ENCODE measurements around the gene ARHGAP8. TPM values are rescaled to one million over a fixed set of nuclear protein-coding genes. Genes with fewer than 3 reads are reported as not detected.

Gene ARHGAP8
- total RNA-seq (under 1 TPM in 1 of 2 experiments, not detected in 1; 0.67 TPM), polyA plus RNA-seq (not detected)

- peaks cover 32 to 43% of the 10 kb centered on the region in 2 donors for H3K27me3 Mint-ChIP-seq
- H3K4me1 Mint-ChIP-seq = peaks cover 1 to 4% (median 3%) of the 10 kb centered on the region in 4 donors
- H3K36me3 Mint-ChIP-seq = no peaks in the 10 kb centered on the region
- ChIA-PET CTCF (ENCODE audit: partially characterized antibody) (no interaction called here), POLR2A (ENCODE audit: partially characterized antibody) (no interaction called here)
- peak in 1 of 5 donors; percentile 14 for DNase-seq
- H3K4me1 ChIP-seq (ENCODE audit: insufficient read depth, low read length) = peaks cover 7% of the 10 kb centered on the region
- intact Hi-C loops (cut with micrococcal nuclease) = no loop called here
- H3K36me3 ChIP-seq (ENCODE audit: insufficient read depth, low read length) = no peaks in the 10 kb centered on the region
- no peaks in the 10 kb centered on the region for H3K9me3 ChIP-seq (ENCODE audit: control insufficient read depth in 1 of 2, low read length in 2 of 2)
- no peak within 1 kb of the TSS for H3K4me3 ChIP-seq (ENCODE audit: low read length in 2 of 2)
- peaks cover 0 to 5% (median 2%) of the 10 kb centered on the region in 8 donors for H3K9me3 Mint-ChIP-seq
- no peak within 1 kb of the TSS for H3K27ac ChIP-seq (ENCODE audit: low read depth, low read length)
- H3K4me3 Mint-ChIP-seq = peak within 1 kb of the TSS; percentile 46 to 81 (median 72)
- peaks cover 21% of the 10 kb centered on the region for H3K27me3 ChIP-seq (ENCODE audit: insufficient read depth, low read length)
- no peak within 1 kb of the TSS for H3K27ac Mint-ChIP-seq
These were observed at the start of gene ARHGAP8 for GRCh38 chr22:44752285-44753188. ARHGAP8 (plus strand) TSS chr22:44752575; CDS start chr22:44786528, 33,953 bp downstream.

DNA sequence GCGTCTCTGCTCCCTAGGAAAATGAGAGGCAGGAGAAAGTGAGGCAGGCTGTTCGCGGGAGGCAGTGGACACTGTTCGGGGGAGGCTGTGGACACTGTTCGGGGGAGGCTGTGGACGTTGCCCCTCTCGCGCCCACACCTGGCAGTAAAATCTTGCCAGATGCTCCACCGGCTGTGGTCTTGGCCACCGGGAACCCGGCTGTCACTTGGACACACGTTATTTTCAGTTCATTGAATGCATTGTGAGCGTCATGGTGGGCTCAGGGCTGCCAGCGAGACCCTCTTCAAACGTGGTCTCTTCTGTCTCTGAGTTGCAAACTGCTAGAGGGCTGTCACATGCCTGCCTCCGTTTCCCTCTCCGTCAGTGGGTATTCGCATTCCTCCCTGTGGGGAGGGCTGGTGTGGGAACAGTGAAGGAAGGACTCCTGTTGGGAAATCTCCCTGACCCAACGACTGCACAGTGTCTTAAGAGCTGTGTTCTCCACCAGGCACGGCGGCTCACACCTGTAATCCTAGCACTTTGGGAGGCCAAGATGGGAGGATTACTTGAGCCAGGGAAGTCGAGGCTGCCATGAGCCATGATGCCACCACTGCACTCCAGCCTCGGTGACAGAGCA lies 49.0 kb upstream of the ARHGAP8 start:
- Histone ChIP-seq H3K4me3 (ENCODE audit: low read length in 2 of 2) (peak overlapping the region in 1 of 2 donors; percentile 47), H3K4me1 (ENCODE audit: insufficient read depth, low read length) (peaks cover 20% of the 10 kb centered on the region), H3K9me3 (ENCODE audit: control insufficient read depth in 1 of 2, low read length in 2 of 2) (no peaks in the 10 kb centered on the region), H3K36me3 (ENCODE audit: insufficient read depth, low read length) (no peaks in the 10 kb centered on the region), H3K27me3 (ENCODE audit: insufficient read depth, low read length) (no peaks in the 10 kb centered on the region), H3K27ac (ENCODE audit: low read depth, low read length) (peak overlapping the region; percentile 42)
- peaks cover 7 to 34% (median 22%) of the 10 kb centered on the region in 4 donors for H3K4me1 Mint-ChIP-seq
- intact Hi-C loops (cut with micrococcal nuclease) = loop anchor here (5.0 kb wide), 3 partner anchors 36 to 1516 kb away; partner anchors contain the start of genes SAMM50 and TTLL12
- H3K36me3 Mint-ChIP-seq = peaks cover 0 to 7% of the 10 kb centered on the region in 2 donors
- H3K27ac Mint-ChIP-seq = peak overlapping the region in 2 of 7 donors; percentile 27 to 63
- POLR2A ChIA-PET (ENCODE audit: partially characterized antibody) = no interaction called here
- no peaks in the 10 kb centered on the region for H3K9me3 Mint-ChIP-seq
- no peak for DNase-seq
- CTCF ChIA-PET (ENCODE audit: partially characterized antibody) = interaction anchor here (0.9 to 1.5 kb wide), 2 partner anchors 19 to 32 kb away, joined by 3 to 6 read pairs; no protein-coding TSS in a partner anchor
- H3K27me3 Mint-ChIP-seq = no peaks in the 10 kb centered on the region
- H3K4me3 Mint-ChIP-seq = peak overlapping the region; percentile 71 to 81 (median 76)

- Histone ChIP-seq H3K36me3 (ENCODE audit: insufficient read depth, low read length) (no peaks in the 10 kb centered on the region), H3K9me3 (ENCODE audit: control insufficient read depth in 1 of 2, low read length in 2 of 2) (no peaks in the 10 kb centered on the region), H3K4me3 (ENCODE audit: low read length in 2 of 2) (no peak overlapping the region), H3K4me1 (ENCODE audit: insufficient read depth, low read length) (peaks cover 20% of the 10 kb centered on the region), H3K27me3 (ENCODE audit: insufficient read depth, low read length) (no peaks in the 10 kb centered on the region), H3K27ac (ENCODE audit: low read depth, low read length) (no peak overlapping the region)
- no peak for DNase-seq
- Mint-ChIP-seq H3K4me1 (peaks cover 9 to 38% (median 23%) of the 10 kb centered on the region in 4 donors), H3K4me3 (peak overlapping the region in 6 of 8 donors; percentile 61 to 81 (median 76)), H3K36me3 (peaks cover 0 to 7% of the 10 kb centered on the region in 2 donors), H3K27me3 (no peaks in the 10 kb centered on the region), H3K9me3 (no peaks in the 10 kb centered on the region), H3K27ac (no peak overlapping the region)
- CTCF ChIA-PET (ENCODE audit: partially characterized antibody) = interaction anchor here (1.4 to 1.5 kb wide), 2 partner anchors 23 to 31 kb away, joined by 3 to 6 read pairs; no protein-coding TSS in a partner anchor
- POLR2A ChIA-PET (ENCODE audit: partially characterized antibody) = no interaction called here
- intact Hi-C loops (cut with micrococcal nuclease) = loop anchor here (5.0 kb wide), 3 partner anchors 37 to 1517 kb away; partner anchors contain the start of genes SAMM50 and TTLL12
These were observed 48.0 kb upstream of the ARHGAP8 start for GRCh38 chr22:44704159-44705021.

GRCh38 chr22:44705022-44705297 lies 47.4 kb upstream of the ARHGAP8 start:
- Mint-ChIP-seq H3K27me3 (no peaks in the 10 kb centered on the region), H3K36me3 (peaks cover 0 to 7% of the 10 kb centered on the region in 2 donors), H3K9me3 (no peaks in the 10 kb centered on the region), H3K4me3 (peak overlapping the region in 6 of 8 donors; percentile 20 to 61 (median 46)), H3K27ac (no peak overlapping the region), H3K4me1 (peaks cover 9 to 42% (median 22%) of the 10 kb centered on the region in 4 donors)
- Histone ChIP-seq H3K36me3 (ENCODE audit: insufficient read depth, low read length) (no peaks in the 10 kb centered on the region), H3K27ac (ENCODE audit: low read depth, low read length) (no peak overlapping the region), H3K27me3 (ENCODE audit: insufficient read depth, low read length) (no peaks in the 10 kb centered on the region), H3K4me1 (ENCODE audit: insufficient read depth, low read length) (peaks cover 24% of the 10 kb centered on the region), H3K4me3 (ENCODE audit: low read length in 2 of 2) (no peak overlapping the region), H3K9me3 (ENCODE audit: control insufficient read depth in 1 of 2, low read length in 2 of 2) (no peaks in the 10 kb centered on the region)
- ChIA-PET POLR2A (ENCODE audit: partially characterized antibody) (no interaction called here), CTCF (ENCODE audit: partially characterized antibody) (interaction anchor here (1.4 to 1.5 kb wide), 2 partner anchors 23 to 30 kb away, joined by 3 to 6 read pairs; no protein-coding TSS in a partner anchor)
- intact Hi-C loops (cut with micrococcal nuclease) = no loop called here
- DNase-seq = no peak

GRCh38 chr22:44706488-44706887 lies 45.9 kb upstream of the ARHGAP8 start:
- DNase-seq = no peak
- H3K4me1 ChIP-seq (ENCODE audit: insufficient read depth, low read length) = peaks cover 34% of the 10 kb centered on the region
- ChIA-PET POLR2A (ENCODE audit: partially characterized antibody) (no interaction called here), CTCF (ENCODE audit: partially characterized antibody) (interaction anchor here (0.9 kb wide), 1 partner anchor 27 kb away, joined by 5 read pairs; no protein-coding TSS in a partner anchor)
- intact Hi-C loops (cut with micrococcal nuclease) = no loop called here
- no peaks in the 10 kb centered on the region for H3K27me3 Mint-ChIP-seq
- H3K27ac ChIP-seq (ENCODE audit: low read depth, low read length) = no peak overlapping the region
- H3K36me3 Mint-ChIP-seq = peaks cover 0 to 7% of the 10 kb centered on the region in 2 donors
- H3K4me3 Mint-ChIP-seq = no peak overlapping the region
- H3K4me1 Mint-ChIP-seq = peaks cover 17 to 47% (median 28%) of the 10 kb centered on the region in 4 donors
- no peak overlapping the region for H3K4me3 ChIP-seq (ENCODE audit: low read length in 2 of 2)
- no peaks in the 10 kb centered on the region for H3K27me3 ChIP-seq (ENCODE audit: insufficient read depth, low read length)
- H3K9me3 ChIP-seq (ENCODE audit: control insufficient read depth in 1 of 2, low read length in 2 of 2) = no peaks in the 10 kb centered on the region
- H3K36me3 ChIP-seq (ENCODE audit: insufficient read depth, low read length) = no peaks in the 10 kb centered on the region
- H3K9me3 Mint-ChIP-seq = peaks cover 0 to 2% (median 0%) of the 10 kb centered on the region in 8 donors
- H3K27ac Mint-ChIP-seq = peak overlapping the region in 2 of 7 donors; percentile 58 to 61

DNA sequence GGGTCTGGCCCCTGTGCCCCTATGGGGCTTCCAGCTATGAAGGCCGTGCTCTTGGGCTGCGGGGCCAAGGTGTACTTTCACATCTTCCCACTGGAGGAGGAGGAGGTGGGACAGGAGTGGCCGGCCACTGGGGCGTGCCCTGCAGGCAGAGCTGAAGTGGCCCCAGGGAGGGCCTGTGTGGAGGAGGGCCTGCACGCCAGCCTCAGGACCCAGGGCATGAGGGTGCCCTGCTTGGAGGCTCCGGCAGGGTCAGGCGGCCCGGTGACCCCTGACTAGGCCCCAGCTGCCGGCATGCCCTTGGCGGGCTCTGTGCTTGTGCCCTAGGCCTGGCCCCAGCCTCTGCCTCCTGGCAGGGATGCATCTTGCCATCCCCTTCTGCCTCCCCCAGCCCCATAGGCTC lies 45.2 kb upstream of the ARHGAP8 start:
- no peaks in the 10 kb centered on the region for H3K36me3 ChIP-seq (ENCODE audit: insufficient read depth, low read length)
- H3K4me3 Mint-ChIP-seq = no peak overlapping the region
- H3K4me3 ChIP-seq (ENCODE audit: low read length in 2 of 2) = no peak overlapping the region
- H3K36me3 Mint-ChIP-seq = peaks cover 0 to 7% of the 10 kb centered on the region in 2 donors
- ChIA-PET CTCF (ENCODE audit: partially characterized antibody) (interaction anchor here (0.9 kb wide), 1 partner anchor 27 kb away, joined by 5 read pairs; no protein-coding TSS in a partner anchor), POLR2A (ENCODE audit: partially characterized antibody) (no interaction called here)
- H3K4me1 Mint-ChIP-seq = peaks cover 17 to 43% (median 25%) of the 10 kb centered on the region in 4 donors
- H3K27me3 Mint-ChIP-seq = no peaks in the 10 kb centered on the region
- H3K27ac ChIP-seq (ENCODE audit: low read depth, low read length) = no peak overlapping the region
- H3K4me1 ChIP-seq (ENCODE audit: insufficient read depth, low read length) = peaks cover 32% of the 10 kb centered on the region
- peaks cover 0 to 2% (median 0%) of the 10 kb centered on the region in 8 donors for H3K9me3 Mint-ChIP-seq
- intact Hi-C loops (cut with micrococcal nuclease) = no loop called here
- DNase-seq = no peak
- no peaks in the 10 kb centered on the region for H3K9me3 ChIP-seq (ENCODE audit: control insufficient read depth in 1 of 2, low read length in 2 of 2)
- H3K27me3 ChIP-seq (ENCODE audit: insufficient read depth, low read length) = no peaks in the 10 kb centered on the region
- no peak overlapping the region for H3K27ac Mint-ChIP-seq
